ENCODE results near the gene SMG6. TPM values are rescaled to one million over a fixed set of nuclear protein-coding genes. Genes with fewer than 3 reads are reported as not detected.

Gene SMG6
- total and polyA plus RNA-seq, 2 donors (not counting 1 experiment from before 2014, with no cell fraction given): 10.6 to 35.5 TPM

DNA sequence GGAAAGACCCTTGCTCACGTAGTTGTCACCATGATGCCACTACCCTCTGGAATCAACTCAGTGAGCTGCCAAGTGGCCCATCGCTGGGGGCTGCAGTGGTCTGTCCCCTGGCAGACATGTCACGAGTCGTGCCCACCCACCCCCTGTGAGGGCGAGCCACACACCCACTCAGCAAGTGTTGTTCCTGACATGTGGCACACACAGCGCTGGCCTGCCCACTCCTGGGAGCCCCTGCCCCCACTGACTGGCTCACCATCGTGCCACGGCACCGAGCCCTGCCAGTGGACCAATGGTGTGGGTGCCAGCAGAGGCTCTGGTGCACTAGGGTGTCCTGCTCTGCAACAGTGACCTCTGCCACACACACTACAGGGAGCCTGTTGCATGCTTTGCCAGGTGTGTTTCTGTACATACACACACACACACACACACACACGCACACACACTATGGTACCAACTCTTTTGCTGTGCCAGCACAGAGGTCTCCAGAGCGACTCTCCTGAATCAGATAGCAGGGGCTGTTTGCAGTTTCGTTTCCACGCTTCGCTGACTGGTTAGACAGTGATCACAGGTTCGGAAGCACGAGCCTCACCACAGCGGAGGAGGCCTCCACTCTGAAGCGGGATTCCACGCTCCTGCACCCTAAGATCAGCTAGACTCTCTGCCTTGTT is 286.2 kb downstream of the SMG6 start:
- H3K4me1 Mint-ChIP-seq: peaks cover 5% of the 10 kb centered on the region
- no peak overlapping the region for H3K4me2 ChIP-seq (replicated peaks; ENCODE audit: low read depth, low read length, poor library complexity, severe bottlenecking)
- peak; percentile 51 for DNase-seq
- intact Hi-C loops (cut with micrococcal nuclease): no loop called here
- H3K27ac ChIP-seq (ENCODE audit: low read length in 2 of 2): no peak overlapping the region
- no peak for TF ChIP-seq EZH2 (IDR thresholded peaks at IDR 0.05; ENCODE audit: borderline replicate concordance, insufficient read depth, low read depth, low read length, poor library complexity, severe bottlenecking)
- peaks cover 51% of the 10 kb centered on the region for H3K27me3 Mint-ChIP-seq
- H3K9me3 Mint-ChIP-seq (ENCODE audit: insufficient read depth): no peaks in the 10 kb centered on the region
- whole genome bisulfite sequencing (ENCODE audit: insufficient coverage): 82% methylated on average over 18 of the region's 19 CpGs
- peaks cover 0 to 23% (median 5%) of the 10 kb centered on the region in 4 experiments for H3K27me3 ChIP-seq (replicated peaks in 1 of 4; ENCODE audit: control extremely low read depth in 1 of 4, control insufficient read depth in 3 of 4, insufficient read depth in 4 of 4, low read length in 3 of 4)
- no peak overlapping the region for H3K4me3 ChIP-seq (ENCODE audit: control extremely low read depth in 1 of 5, extremely low read depth in 1 of 5, insufficient read depth in 1 of 5, low read depth in 2 of 5, low read length in 4 of 5)
- peak overlapping the region; percentile 47 for H3K4me3 Mint-ChIP-seq
- peaks cover under 1 to 8% of the 10 kb centered on the region in 2 donors for H3K4me1 ChIP-seq (ENCODE audit: control insufficient read depth in 2 of 2, insufficient read depth in 2 of 2, low read length in 2 of 2)
- ATAC-seq (ENCODE audit: low read depth): peak; percentile 56
- no peak overlapping the region for H3K9ac ChIP-seq (ENCODE audit: low read length)
- POLR2A ChIA-PET: no interaction called here
- H3K36me3 ChIP-seq (replicated peaks in 1 of 2; ENCODE audit: control extremely low read depth in 1 of 2, control insufficient read depth in 1 of 2, extremely low read depth in 1 of 2, insufficient read depth in 2 of 2, low read length in 1 of 2): no peaks in the 10 kb centered on the region
- H2AFZ ChIP-seq (ENCODE audit: insufficient read depth, low read depth, low read length, poor library complexity, severe bottlenecking): no peak overlapping the region
- CTCF ChIA-PET: interaction anchor here (0.6 kb wide), 2 partner anchors 265 to 277 kb away, joined by 3 to 4 read pairs; no protein-coding TSS in a partner anchor
- H4K20me1 ChIP-seq (ENCODE audit: control insufficient read depth, insufficient read depth, low read length, poor library complexity, severe bottlenecking): no peaks in the 10 kb centered on the region
- H3K27ac Mint-ChIP-seq: no peak overlapping the region
- no peaks in the 10 kb centered on the region for H3K79me2 ChIP-seq (ENCODE audit: control insufficient read depth, insufficient read depth, low read length)
- no peaks in the 10 kb centered on the region for H3K9me3 ChIP-seq (ENCODE audit: control extremely low read depth in 1 of 3, control insufficient read depth in 2 of 3, insufficient read depth in 1 of 3, low read length in 2 of 3)

DNA sequence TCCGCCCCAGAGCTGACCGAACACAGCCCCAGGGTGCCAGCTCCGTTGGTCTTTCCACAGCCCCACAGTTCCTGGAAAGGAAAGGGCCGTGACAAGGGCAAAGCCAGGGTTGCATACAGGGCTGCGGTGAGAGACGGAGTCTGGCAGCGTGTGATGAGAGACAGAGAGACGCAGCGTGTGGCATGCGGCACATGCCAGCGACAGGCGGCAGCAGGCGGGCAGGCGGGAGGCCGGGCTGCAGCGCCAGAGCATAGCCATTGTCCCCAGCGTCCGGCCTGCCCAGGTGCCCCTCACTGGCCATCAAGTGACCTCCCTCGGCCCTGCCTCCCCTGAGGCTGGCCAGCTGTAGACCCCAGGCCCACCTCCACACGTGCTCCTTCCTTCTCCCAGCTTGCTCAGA is 287.1 kb downstream of the SMG6 start:
- Histone ChIP-seq H3K27me3 (replicated peaks in 1 of 4; ENCODE audit: control extremely low read depth in 1 of 4, control insufficient read depth in 3 of 4, insufficient read depth in 4 of 4, low read length in 3 of 4) (peaks cover 0 to 27% (median 4%) of the 10 kb centered on the region in 4 experiments), H3K9me3 (ENCODE audit: control extremely low read depth in 1 of 3, control insufficient read depth in 2 of 3, insufficient read depth in 1 of 3, low read length in 2 of 3) (no peaks in the 10 kb centered on the region), H2AFZ (ENCODE audit: insufficient read depth, low read depth, low read length, poor library complexity, severe bottlenecking) (no peak overlapping the region), H3K27ac (ENCODE audit: low read length in 2 of 2) (no peak overlapping the region), H3K4me1 (ENCODE audit: control insufficient read depth in 2 of 2, insufficient read depth in 2 of 2, low read length in 2 of 2) (peaks cover 0 to 6% of the 10 kb centered on the region in 2 donors), H3K36me3 (replicated peaks in 1 of 2; ENCODE audit: control extremely low read depth in 1 of 2, control insufficient read depth in 1 of 2, extremely low read depth in 1 of 2, insufficient read depth in 2 of 2, low read length in 1 of 2) (no peaks in the 10 kb centered on the region), H3K4me2 (replicated peaks; ENCODE audit: low read depth, low read length, poor library complexity, severe bottlenecking) (no peak overlapping the region), H3K79me2 (ENCODE audit: control insufficient read depth, insufficient read depth, low read length) (no peaks in the 10 kb centered on the region), H3K9ac (ENCODE audit: low read length) (no peak overlapping the region), H3K4me3 (ENCODE audit: control extremely low read depth in 1 of 5, extremely low read depth in 1 of 5, insufficient read depth in 1 of 5, low read depth in 2 of 5, low read length in 4 of 5) (no peak overlapping the region), H4K20me1 (ENCODE audit: control insufficient read depth, insufficient read depth, low read length, poor library complexity, severe bottlenecking) (no peaks in the 10 kb centered on the region)
- WGBS (ENCODE audit: insufficient coverage): 91% methylated on average over 20 of the region's 20 CpGs
- POLR2A ChIA-PET: no interaction called here
- DNase-seq: no peak
- CTCF ChIA-PET: interaction anchor here (0.6 kb wide), 1 partner anchor 266 kb away, joined by 4 read pairs; no protein-coding TSS in a partner anchor
- Mint-ChIP-seq H3K4me1 (peaks cover 3% of the 10 kb centered on the region), H3K27ac (no peak overlapping the region), H3K27me3 (peaks cover 56% of the 10 kb centered on the region), H3K4me3 (no peak overlapping the region), H3K9me3 (ENCODE audit: insufficient read depth) (no peaks in the 10 kb centered on the region)
- TF ChIP-seq, protein P1, sequence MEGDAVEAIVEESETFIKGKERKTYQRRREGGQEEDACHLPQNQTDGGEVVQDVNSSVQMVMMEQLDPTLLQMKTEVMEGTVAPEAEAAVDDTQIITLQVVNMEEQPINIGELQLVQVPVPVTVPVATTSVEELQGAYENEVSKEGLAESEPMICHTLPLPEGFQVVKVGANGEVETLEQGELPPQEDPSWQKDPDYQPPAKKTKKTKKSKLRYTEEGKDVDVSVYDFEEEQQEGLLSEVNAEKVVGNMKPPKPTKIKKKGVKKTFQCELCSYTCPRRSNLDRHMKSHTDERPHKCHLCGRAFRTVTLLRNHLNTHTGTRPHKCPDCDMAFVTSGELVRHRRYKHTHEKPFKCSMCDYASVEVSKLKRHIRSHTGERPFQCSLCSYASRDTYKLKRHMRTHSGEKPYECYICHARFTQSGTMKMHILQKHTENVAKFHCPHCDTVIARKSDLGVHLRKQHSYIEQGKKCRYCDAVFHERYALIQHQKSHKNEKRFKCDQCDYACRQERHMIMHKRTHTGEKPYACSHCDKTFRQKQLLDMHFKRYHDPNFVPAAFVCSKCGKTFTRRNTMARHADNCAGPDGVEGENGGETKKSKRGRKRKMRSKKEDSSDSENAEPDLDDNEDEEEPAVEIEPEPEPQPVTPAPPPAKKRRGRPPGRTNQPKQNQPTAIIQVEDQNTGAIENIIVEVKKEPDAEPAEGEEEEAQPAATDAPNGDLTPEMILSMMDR (IDR thresholded peaks at IDR 0.05): no peak
- TF ChIP-seq EZH2 (IDR thresholded peaks at IDR 0.05; ENCODE audit: borderline replicate concordance, insufficient read depth, low read depth, low read length, poor library complexity, severe bottlenecking): no peak
- intact Hi-C loops (cut with micrococcal nuclease): no loop called here
- ATAC-seq (ENCODE audit: low read depth): no peak

Measured in B cell (primary cell).